GM10847 (cell line): ENCODE measurements around the gene TCP11.

ENCODE experiments used
- POLR2A ChIP-seq: IDR thresholded peaks from 2 replicates; pipeline ENCODE4 v1.6.1; 2011; ENCODE audit not compliant: insufficient read length; ENCODE audit errors: extremely low read depth

The TCP11 gene

GRCh38 chr6:35141007-35141655 lies at the start of gene TCP11:
TSS of gene TCP11 (minus strand) at chr6:35141339. CDS start at chr6:35140870, 469 bp downstream.
- TF ChIP-seq POLR2A, result no peak

- TF ChIP-seq POLR2A, result no peak
These were observed 49.2 kb upstream of the TCP11 start for GRCh38 chr6:35190306-35190705.

DNA sequence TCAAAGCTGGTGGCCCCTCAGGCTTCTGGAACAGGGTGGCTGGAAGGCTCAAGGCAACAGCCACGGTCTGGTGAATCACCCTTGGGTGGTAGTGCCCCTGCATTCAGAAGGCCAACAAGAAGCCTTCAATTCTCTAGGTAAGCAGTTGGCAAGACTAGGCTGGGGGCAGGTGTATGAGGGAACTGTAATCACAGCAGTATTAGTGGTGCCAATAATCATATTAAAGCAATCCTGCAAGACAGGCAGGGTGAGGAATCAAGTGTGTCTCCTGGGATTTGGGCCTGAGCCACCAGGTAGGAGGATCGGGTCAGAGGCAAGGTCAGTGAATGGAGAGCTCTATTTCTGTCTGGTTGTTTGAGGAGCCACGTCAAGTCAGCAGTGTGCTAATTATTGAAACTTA lies 47.7 kb upstream of the TCP11 start:
- TF ChIP-seq POLR2A, result no peak

- TF ChIP-seq POLR2A, result no peak
These were observed 45.4 kb upstream of the TCP11 start for GRCh38 chr6:35186571-35186970.

GRCh38 chr6:35185971-35186370 lies 44.8 kb upstream of the TCP11 start:
- no peak for TF ChIP-seq POLR2A

DNA sequence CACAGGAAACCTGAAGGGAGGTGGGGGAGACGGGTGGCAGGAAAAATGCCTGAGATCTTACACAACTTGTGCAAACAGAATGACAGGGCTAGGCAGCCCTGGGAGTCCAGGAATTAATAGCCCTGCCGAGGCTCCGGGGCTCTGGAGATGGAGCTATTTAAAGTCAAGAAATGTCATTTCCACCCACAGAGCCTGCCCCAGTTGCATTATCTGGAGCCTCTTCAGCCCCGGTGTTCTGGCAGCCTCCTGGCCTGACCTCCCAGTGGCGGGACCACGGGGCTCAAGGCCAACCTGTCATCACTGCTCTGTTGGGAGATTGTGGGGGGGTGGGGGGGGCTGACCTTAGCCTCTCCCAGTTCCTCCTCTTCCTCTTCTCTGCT lies 44.2 kb upstream of the TCP11 start:
- no peak for TF ChIP-seq POLR2A

DNA sequence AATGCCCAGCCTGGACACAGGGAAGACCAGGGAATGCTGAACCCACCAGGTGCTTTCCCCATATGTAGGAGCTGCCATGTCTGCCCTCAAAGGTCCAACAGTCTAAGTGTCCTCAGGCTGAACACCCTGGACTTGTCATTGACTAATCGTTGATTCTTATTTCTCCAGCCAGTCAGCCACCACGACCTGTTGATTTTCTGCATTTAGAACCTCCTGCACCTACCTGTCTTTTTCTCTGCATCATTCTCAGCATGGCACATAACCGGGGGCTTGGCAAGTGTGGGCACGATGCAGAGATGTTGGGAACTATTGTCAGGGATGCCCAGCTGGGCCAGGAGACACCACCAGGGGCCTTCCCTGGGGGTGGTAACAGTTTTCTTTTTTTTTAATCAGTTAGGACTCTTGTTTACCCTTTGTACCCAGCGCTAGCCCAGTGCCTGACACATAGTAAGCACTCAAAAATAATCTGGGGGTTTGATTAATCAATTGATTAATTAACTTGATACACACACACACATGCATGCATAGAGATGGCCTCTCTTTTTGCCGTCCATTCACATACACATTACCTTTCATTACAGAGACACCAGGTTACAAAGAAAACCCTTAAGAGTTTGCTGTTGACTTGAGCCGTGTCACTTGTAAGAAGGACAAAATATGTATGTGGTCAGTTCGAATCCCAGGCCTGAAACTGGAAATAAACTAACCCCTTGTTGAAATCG lies 43.6 kb upstream of the TCP11 start:
- TF ChIP-seq POLR2A, result no peak

DNA sequence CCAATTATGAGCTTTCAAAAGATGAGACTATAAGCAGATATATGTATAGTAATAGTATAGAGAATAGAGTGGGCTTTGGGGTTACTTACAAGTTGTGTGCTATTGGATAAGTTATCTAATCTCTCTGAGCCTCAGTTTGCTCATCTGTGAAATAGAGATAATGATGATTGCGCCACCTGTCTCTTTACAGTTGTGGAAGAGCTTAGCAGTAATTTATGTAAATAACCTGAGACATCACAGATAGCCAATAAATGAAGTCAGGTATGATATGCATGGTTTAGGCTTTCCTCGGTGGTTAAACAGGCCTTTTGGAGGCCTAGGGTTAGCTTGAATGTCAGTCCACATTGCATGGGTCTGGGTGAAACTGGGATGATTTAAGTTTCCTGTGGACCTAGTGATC lies 42.8 kb upstream of the TCP11 start:
- TF ChIP-seq POLR2A, result no peak

- TF ChIP-seq POLR2A, result no peak
These were observed 42.1 kb upstream of the TCP11 start for GRCh38 chr6:35183281-35183680.

GRCh38 chr6:35181933-35182612 lies 40.9 kb upstream of the TCP11 start:
- TF ChIP-seq POLR2A, result no peak

GRCh38 chr6:35181308-35181932 lies 40.3 kb upstream of the TCP11 start:
- no peak for TF ChIP-seq POLR2A

DNA sequence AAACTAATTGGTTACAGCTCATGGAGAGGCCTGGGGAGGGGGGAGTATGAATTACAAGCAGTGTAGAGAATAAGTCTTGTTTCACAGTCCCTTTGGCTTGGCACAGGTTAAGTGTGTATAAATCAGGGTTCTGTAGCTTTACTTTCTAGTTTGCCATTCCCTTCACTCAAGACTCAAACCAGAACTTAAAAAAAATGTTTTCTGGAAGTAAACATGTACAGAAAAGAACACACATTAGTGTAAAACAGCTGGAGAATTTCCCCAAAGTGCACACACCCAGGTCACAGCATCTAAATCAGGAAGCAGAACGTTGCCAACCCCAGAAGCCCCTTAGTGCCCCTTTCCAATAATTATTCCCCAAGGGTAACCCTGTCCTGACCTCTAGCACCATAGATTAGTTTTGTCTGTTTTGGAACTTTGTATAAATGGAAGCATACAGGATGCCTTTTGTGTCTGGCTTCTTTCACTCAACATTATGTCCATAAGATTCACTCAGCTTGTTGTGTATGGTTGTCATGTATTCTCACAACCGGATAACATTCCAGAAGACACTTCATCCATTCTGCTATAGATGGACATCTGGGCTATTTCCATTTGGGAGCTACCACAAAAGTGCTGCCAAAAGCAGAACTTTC lies 38.9 kb upstream of the TCP11 start:
- no peak for TF ChIP-seq POLR2A

DNA sequence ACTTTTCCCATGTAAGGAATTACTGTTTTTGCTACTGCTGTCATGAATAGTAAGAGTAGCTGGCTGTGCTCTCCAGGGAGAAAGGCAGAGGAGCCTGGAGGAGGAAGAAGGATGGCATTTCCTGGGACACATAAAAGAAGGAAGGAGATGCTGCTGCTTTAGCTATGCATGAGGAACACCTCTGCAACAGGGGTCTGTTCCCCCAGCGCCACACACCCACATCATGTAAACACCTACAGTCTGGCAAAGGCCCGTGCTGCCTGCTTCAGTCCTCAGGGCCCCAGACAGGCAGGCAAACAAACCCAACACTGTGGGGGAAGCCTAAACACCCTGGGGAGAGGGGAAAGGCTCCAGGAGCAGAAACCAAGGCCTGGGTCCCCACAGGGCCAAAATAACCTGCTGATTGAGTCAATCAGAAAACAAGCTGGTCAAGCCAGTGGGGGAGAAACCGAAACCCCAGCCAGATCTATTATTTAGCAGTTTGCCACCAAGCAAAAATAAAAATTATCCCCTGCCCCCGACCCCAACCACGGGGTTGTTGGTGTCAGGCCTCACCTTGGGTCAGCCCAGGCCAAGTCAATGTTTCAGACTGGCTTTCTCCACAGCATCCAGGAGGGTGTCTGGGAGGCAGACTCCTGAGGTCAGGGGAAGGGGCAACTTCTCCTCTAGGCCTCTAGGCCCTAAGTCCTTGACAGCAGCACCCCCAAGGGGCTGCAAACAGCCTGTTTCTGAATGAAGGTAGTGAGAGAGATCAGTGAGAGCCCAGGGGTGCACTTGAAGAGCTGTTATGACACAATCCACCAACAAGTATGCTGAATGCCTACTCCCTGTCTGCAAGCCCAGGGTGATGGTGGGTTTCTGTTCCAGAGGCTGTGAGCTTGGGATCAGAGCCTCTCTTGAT lies 38.0 kb upstream of the TCP11 start:
- no peak for TF ChIP-seq POLR2A

DNA sequence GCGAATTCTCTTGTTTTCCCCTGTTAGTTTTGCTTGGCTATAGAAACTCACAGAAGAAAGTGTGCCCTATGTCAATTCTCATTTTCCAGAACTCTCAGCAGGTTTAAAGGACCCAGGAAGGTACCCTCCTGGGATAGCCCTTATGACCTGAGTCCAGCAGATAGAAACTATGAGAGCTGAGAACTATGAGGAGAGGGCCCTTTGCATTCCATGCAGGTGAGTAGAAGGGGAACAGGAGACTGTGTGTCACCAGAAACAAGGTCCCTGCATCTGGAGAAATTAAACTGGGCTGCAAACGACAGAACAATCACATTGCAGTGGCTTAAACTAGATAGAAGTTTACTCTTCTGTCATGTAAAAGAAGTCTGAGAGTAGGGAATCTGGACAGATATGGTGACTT lies 36.9 kb upstream of the TCP11 start:
- TF ChIP-seq POLR2A, result no peak

DNA sequence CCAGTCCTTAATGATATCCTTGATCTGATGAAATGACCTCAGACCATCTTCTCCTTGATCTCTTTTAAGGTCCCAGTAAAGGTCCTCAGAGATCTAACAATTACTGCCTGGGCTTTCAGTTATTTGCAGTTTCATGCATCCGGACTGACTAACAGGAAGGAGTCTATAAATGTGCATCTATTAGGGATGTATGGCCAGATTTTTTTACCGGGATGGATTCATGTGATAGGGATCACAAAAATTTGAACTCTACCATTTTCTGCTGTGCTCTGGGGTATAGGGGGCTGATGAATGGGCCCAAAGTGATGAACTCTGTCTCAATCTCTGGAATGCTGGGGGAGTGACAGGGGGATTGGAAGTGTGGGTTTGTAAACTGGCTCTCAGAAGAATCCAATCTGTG lies 36.5 kb upstream of the TCP11 start:
- TF ChIP-seq POLR2A, result no peak

DNA sequence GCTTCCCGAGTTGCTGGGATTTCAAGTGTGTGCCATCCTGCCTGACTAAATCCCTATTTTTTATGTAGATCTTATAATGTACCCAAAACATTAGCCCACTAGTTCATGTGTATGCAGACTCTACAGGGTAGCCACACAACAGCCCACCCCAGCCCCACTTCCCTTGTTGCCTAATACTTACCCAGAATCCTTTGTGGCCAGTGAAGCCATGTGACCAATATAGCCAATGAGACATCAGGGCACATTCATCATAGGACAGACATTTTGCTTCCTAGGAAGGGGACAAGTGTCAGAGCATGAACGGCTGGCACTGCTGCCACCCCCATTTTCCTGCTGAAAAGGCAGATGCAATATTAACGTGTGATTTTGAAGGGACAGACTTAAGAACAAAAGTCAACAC lies 36.0 kb upstream of the TCP11 start:
- TF ChIP-seq POLR2A, result no peak
